Kidney (tissue), 22 donors: ENCODE data around the gene INO80D. TPM values are rescaled to one million over a fixed set of nuclear protein-coding genes. Genes with fewer than 3 reads are reported as not detected.
"Not testable (repeated sequence)": the region's sequence is repeated elsewhere in the genome, so short reads cannot be mapped to it uniquely, and the experiment has no call there.

Experiments
- DNase-seq, 5 donors: peaks; one replicate each; pipeline ENCODE4 v3.0.0-alpha.2; 2013 to 2020
- FAIRE-seq: peaks from 2 replicates; lab custom pipeline; 2012; peaks lifted over from hg19 to GRCh38; lab: Jason Lieb, UNC
- H3K27ac ChIP-seq, 2 donors: one replicate each; pipeline ENCODE4 v1.7.0; 2013; ENCODE audit warnings: low read depth in 2 of 2, low read length in 2 of 2, inconsistent platforms in 1 of 2
- H3K27me3 ChIP-seq: one replicate; pipeline ENCODE4 v1.7.1; 2013; ENCODE audit warnings: low read length, inconsistent platforms; ENCODE audit not compliant: control insufficient read depth, insufficient read depth
- H3K36me3 ChIP-seq, 3 donors: one replicate each; pipeline versions ENCODE4 v1.7.0 to v1.7.1; 2013; ENCODE audit warnings: low read length in 3 of 3, control low read depth in 1 of 3, inconsistent platforms in 1 of 3; ENCODE audit not compliant: insufficient read depth in 3 of 3, control insufficient read depth in 2 of 3
- H3K4me1 ChIP-seq, 3 donors: one replicate each; pipeline versions ENCODE4 v1.7.0 to v1.7.1; 2013; ENCODE audit warnings: low read length in 3 of 3, inconsistent platforms in 1 of 3, low read depth in 1 of 3; ENCODE audit not compliant: control insufficient read depth in 2 of 3, insufficient read depth in 2 of 3
- H3K4me3 ChIP-seq, 3 donors: one replicate each; pipeline versions ENCODE4 v1.7.0 to v1.8.1; 2013; ENCODE audit warnings: low read length in 3 of 3, control low read depth in 1 of 3, inconsistent platforms in 1 of 3
- H3K9ac ChIP-seq, 3 donors: one replicate each; pipeline versions ENCODE4 v1.7.0 to v1.7.1; 2013; ENCODE audit warnings: low read length in 3 of 3, control low read depth in 1 of 3, inconsistent platforms in 1 of 3
- H3K9me3 ChIP-seq, 3 donors: one replicate each; pipeline versions ENCODE4 v1.7.0 to v1.7.1; 2013; ENCODE audit warnings: low read length in 3 of 3, control low read depth in 1 of 3, inconsistent platforms in 1 of 3; ENCODE audit not compliant: control insufficient read depth in 2 of 3, insufficient read depth in 1 of 3
- intact Hi-C: fragments of 100-400 bp; cut with DNase I; formaldehyde crosslinking; loops from one replicate; pipeline ENCODE4 v1.11.1; 2022
- long read RNA-seq, 10 donors: library from polyadenylated mRNA in 1 of 10; unstranded in 1 of 10; transcript quantifications; one replicate each; pipeline ENCODE4 v2.0.0 and lab custom pipeline, GENCODE V29; 2021 to 2026
- polyA plus RNA-seq: library from polyadenylated mRNA; stranded (reverse); fragments of 350-450 nt; fragmentation: Illumina TruSeq; extraction: RNeasy Lipid Tissue Mini Kit (QIAGEN cat#74804); gene quantifications from one replicate; pipeline ENCODE4 v1.2.3, GENCODE V29; 2014; ENCODE audit warnings: low read depth, low replicate concordance; ENCODE audit not compliant: insufficient read depth
- total RNA-seq: library from RNA; stranded (reverse); fragmentation: NEBNext Ultra II Directional; extraction: Animal tissue kit (Norgen Biotek cat#: 25700); gene quantifications from one replicate; pipeline ENCODE4 v1.2.1, GENCODE V29; 2021
- TF ChIP-seq, protein P1 (sequence below): IDR thresholded peaks from 3 replicates; pipeline ENCODE4 v1.5.1; 2012; ENCODE audit warnings: mild to moderate bottlenecking, moderate library complexity, borderline replicate concordance; ENCODE audit not compliant: insufficient read depth; ENCODE audit errors: extremely low read depth
- donor health status: control.
- donor health status: control.
- donor health status: control.
- donor health status: control.
- donor health status: control.
- donor health status: DM: yes; HTN: yes; CAD: no.
- donor health status: Normal renal cell carcinoma (clear cell type).

INO80D gene
- total RNA-seq (29.9 TPM), polyA plus RNA-seq (1.7 TPM)
- long read RNA-seq, donor 1 = 0 reads
- long read RNA-seq, donor 2 = 0 reads
- long read RNA-seq, donor 3, full-length matches to known transcripts = 1 of 1 reads
- long read RNA-seq, donor 3, partial matches to known transcripts = 0 of 1 reads
- long read RNA-seq, donor 3, other reads (novel, unspliced or antisense) = 0 of 1 reads
- long read RNA-seq, donor 4, partial matches to known transcripts = 8 of 8 reads
- long read RNA-seq, donor 4, other reads (novel, unspliced or antisense) = 0 of 8 reads
- long read RNA-seq, donor 5 = 0 reads
- long read RNA-seq, donor 6, full-length matches to known transcripts = 1 of 6 reads
- long read RNA-seq, donor 6, partial matches to known transcripts = 0 of 6 reads
- long read RNA-seq, donor 6, other reads (novel, unspliced or antisense) = 5 of 6 reads
- long read RNA-seq, donor 7, partial matches to known transcripts = 3 of 8 reads
- long read RNA-seq, donor 7, other reads (novel, unspliced or antisense) = 5 of 8 reads
- long read RNA-seq, donor 8, full-length matches to known transcripts = 1 of 1 reads
- long read RNA-seq, donor 8, partial matches to known transcripts = 0 of 1 reads
- long read RNA-seq, donor 8, other reads (novel, unspliced or antisense) = 0 of 1 reads
- long read RNA-seq, donor 9 = 0 reads
- long read RNA-seq, donor 10, partial matches to known transcripts = 1,170 of 1,272 reads
- long read RNA-seq, donor 10, other reads (novel, unspliced or antisense) = 102 of 1,272 reads

DNA sequence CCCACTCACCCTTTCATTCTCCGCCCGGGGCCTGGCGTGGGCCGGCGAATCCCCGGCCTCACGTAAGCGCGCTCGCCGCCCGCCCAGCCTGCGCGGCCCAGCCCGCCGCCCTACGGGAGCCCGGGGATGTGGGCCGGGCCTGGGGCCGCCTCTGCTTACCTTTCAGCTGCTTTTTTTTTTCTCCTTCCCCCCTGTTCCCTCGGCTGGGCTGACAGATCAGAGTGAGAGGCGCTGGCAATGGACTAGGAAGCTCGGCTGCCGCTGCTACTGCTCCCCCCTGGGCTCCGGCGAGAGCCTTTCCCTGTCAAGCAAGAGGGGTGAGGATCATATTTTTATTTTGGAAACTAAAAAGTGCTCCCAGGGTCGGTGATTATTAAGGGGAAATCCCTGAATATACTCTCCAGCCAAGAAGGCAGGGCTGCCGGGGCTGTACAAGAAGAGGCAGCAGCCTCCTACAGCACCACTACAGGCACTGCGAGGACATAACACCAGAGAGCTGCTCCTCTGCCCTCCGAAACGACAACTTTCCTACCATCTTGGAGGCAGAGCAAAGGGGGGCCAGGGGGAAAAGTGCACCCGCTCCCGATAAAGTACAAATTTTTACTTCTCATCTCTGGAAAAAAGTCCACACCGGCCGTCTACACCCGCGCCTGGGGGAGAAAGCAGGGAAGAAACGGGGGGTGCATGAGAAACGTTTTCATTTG is at the start of gene INO80D:
INO80D (minus strand) TSS at position 433 of the 704 bp plus-strand sequence. CDS start 23,158 bp downstream, outside the sequence.
- Histone ChIP-seq H3K9me3 (no peaks in the 10 kb centered on the region), H3K9ac (peak within 1 kb of the TSS; percentile 79 to 100 (median 99)), H3K4me1 (peaks cover 0 to 3% (median 2%) of the 10 kb centered on the region in 3 donors), H3K36me3 (no peaks in the 10 kb centered on the region), H3K27ac (peak within 1 kb of the TSS; percentile 97 to 99), H3K27me3 (no peaks in the 10 kb centered on the region), H3K4me3 (peak within 1 kb of the TSS; percentile 79 to 97 (median 95))
- DNase-seq (peak; percentile 86 to 93 (median 89)), FAIRE-seq (no peak)
- TF ChIP-seq, protein P1, sequence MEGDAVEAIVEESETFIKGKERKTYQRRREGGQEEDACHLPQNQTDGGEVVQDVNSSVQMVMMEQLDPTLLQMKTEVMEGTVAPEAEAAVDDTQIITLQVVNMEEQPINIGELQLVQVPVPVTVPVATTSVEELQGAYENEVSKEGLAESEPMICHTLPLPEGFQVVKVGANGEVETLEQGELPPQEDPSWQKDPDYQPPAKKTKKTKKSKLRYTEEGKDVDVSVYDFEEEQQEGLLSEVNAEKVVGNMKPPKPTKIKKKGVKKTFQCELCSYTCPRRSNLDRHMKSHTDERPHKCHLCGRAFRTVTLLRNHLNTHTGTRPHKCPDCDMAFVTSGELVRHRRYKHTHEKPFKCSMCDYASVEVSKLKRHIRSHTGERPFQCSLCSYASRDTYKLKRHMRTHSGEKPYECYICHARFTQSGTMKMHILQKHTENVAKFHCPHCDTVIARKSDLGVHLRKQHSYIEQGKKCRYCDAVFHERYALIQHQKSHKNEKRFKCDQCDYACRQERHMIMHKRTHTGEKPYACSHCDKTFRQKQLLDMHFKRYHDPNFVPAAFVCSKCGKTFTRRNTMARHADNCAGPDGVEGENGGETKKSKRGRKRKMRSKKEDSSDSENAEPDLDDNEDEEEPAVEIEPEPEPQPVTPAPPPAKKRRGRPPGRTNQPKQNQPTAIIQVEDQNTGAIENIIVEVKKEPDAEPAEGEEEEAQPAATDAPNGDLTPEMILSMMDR = peak; percentile 24
- intact Hi-C loops = no loop called here

DNA sequence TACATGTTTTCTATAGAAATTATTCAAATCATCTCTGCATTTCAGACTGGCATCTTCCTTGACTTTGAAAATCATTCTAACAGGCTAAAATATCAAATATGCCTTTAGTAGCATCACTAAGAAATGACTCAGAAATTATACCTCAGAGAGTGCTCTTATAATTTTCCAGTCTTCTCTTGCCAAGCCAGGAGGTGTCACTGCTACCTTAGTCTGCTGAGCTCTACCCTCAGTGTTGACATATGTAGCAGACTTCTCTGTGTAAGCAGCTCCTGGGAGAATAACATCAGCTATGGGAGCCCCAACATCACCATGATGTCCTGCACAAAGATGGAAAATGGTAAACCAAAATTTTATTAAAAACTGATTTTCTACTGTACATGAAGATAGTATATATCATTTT is 41.7 kb upstream of the INO80D start:
- Histone ChIP-seq H3K9ac (no peak overlapping the region), H3K36me3 (peaks cover 4 to 42% (median 14%) of the 10 kb centered on the region in 3 donors), H3K9me3 (no peaks in the 10 kb centered on the region), H3K4me3 (no peak overlapping the region), H3K27ac (no peak overlapping the region), H3K27me3 (no peaks in the 10 kb centered on the region), H3K4me1 (no peaks in the 10 kb centered on the region)
- no peak for DNase-seq
- TF ChIP-seq, protein P1 = no peak
- intact Hi-C loops = no loop called here
- no peak for FAIRE-seq

GRCh38 chr2:206125901-206126300 is 39.9 kb upstream of the INO80D start:
- no peak overlapping the region for H3K27ac ChIP-seq
- no peak overlapping the region for H3K4me3 ChIP-seq
- FAIRE-seq (peak; percentile 38), DNase-seq (no peak)
- TF ChIP-seq, protein P1 = no peak
- H3K36me3 ChIP-seq = peaks cover 7 to 49% (median 18%) of the 10 kb centered on the region in 3 donors
- H3K4me1 ChIP-seq = no peaks in the 10 kb centered on the region
- H3K9ac ChIP-seq = no peak overlapping the region
- H3K9me3 ChIP-seq = peaks cover 0 to under 1% (median 0%) of the 10 kb centered on the region in 3 donors
- intact Hi-C loops = no loop called here
- no peaks in the 10 kb centered on the region for H3K27me3 ChIP-seq

DNA sequence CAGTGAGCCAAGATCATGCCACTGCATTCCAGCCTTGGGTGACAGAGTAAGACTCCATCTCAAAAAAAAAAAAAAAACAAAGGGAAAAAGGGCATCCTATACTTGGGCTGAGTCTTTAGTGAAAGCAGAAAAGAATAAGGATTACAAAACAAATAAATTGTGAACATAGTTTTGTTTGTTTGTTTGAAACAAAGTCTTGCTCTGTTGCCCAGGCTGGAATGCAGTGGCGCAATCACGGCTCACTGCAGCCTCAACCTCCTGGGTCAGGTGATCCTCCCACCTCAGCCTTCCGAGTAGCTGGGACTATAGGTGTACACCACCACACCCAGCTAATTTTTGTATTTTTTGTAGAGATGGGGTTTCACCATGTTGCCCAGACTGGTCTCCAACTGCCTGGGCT is 36.6 kb upstream of the INO80D start:
- H3K36me3 ChIP-seq = peaks cover 12 to 47% (median 23%) of the 10 kb centered on the region in 3 donors
- H3K9me3 ChIP-seq, H3K9ac ChIP-seq, FAIRE-seq, H3K27me3 ChIP-seq, intact Hi-C loops, H3K4me1 ChIP-seq, DNase-seq, H3K27ac ChIP-seq, H3K4me3 ChIP-seq: not testable (repeated sequence)
